ENCODE measurements around the gene MUC4. TPM values are rescaled to one million over a fixed set of nuclear protein-coding genes. Genes with fewer than 3 reads are reported as not detected.

MUC4 gene
- total and polyA plus RNA-seq, 10 of the 15 experiments (the other 5 are each of a cell fraction or from before 2014, with no cell fraction given), result 0.02 to 0.46 (median 0.27) TPM; not detected in 4

DNA sequence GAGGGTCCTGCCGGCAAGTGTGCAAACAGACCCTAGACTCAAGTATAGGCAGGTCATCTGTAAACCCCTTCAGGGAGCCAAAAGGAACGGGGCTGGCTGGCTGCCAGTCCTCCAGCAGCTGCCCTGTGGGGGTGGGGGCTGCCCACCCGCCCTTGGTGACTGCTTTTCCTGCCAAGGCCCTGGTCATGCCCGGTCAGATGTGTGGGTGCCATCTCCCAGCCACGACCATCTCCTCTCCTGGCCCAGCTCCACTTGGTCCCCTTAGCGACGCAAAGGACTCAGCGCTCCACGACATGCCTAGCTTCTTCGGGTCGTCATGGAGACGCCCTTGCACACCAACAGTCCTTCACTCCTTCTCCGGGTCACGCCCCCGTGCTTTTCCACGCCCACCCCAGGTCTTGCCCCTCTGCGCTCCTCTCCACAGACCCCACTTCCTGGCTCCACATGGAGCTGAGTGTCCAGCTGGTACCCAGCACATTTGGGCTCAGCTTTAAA is 2.4 kb downstream of the MUC4 start:
- Histone ChIP-seq H3K79me2 (ENCODE audit: control insufficient read depth, insufficient read depth, low read length) (no peaks in the 10 kb centered on the region), H3K9ac (ENCODE audit: control insufficient read depth, insufficient read depth, low read length) (no peak overlapping the region), H3K4me1 (ENCODE audit: control insufficient read depth, insufficient read depth, low read length) (no peaks in the 10 kb centered on the region), H3K4me2 (ENCODE audit: control insufficient read depth, insufficient read depth) (no peak overlapping the region), H3K36me3 (ENCODE audit: control insufficient read depth in 2 of 2, insufficient read depth in 2 of 2, low read length in 1 of 2) (no peaks in the 10 kb centered on the region), H2AFZ (ENCODE audit: control insufficient read depth, low read depth, low read length) (no peak overlapping the region), H3K9me3 (replicated peaks; ENCODE audit: control insufficient read depth, insufficient read depth, low read length) (no peaks in the 10 kb centered on the region; the same call in 2 of the 3 replicates), H3K4me3 (no peak overlapping the region), H3K27ac (ENCODE audit: control insufficient read depth, insufficient read depth) (no peak overlapping the region), H3K27me3 (replicated peaks in 1 of 2; ENCODE audit: control insufficient read depth in 2 of 2, insufficient read depth in 2 of 2, low read length in 1 of 2) (peaks cover 0 to under 1% of the 10 kb centered on the region in 2 experiments; a peak in 3 of 4 replicates), H4K20me1 (ENCODE audit: control insufficient read depth, insufficient read depth) (no peaks in the 10 kb centered on the region)
- intact Hi-C loops (cut with micrococcal nuclease; ENCODE audit: unreplicated experiment), result no loop called here
- SMC1A ChIA-PET (ENCODE audit: uncharacterized antibody, unreplicated experiment), result no interaction called here
- 65% methylated on average over 17 of the region's 17 CpGs for WGBS (ENCODE audit: insufficient coverage, insufficient replicate concordance, low lambda C conversion rate, missing lambda C conversion rate)
- in situ Hi-C loops (cut with MboI), result no loop called here
- RAD21 ChIA-PET (ENCODE audit: unreplicated experiment), result no interaction called here
- POLR2A ChIA-PET, result no interaction called here
- no peak for FAIRE-seq
- TF ChIP-seq KAT2A (conservative IDR thresholded peaks at IDR 0.05; ENCODE audit: control insufficient read depth, low read depth, low read length) (no peak), FOXM1 (IDR thresholded peaks at IDR 0.05; ENCODE audit: low read depth, low read length) (no peak), NBN (IDR thresholded peaks at IDR 0.05) (no peak), CEBPB (IDR thresholded peaks at IDR 0.05; ENCODE audit: borderline replicate concordance in 1 of 2, low read depth in 2 of 2, low read length in 2 of 2) (no peak), YY1 (IDR thresholded peaks at IDR 0.05; ENCODE audit: low read depth, low read length) (no peak), MTA3 (IDR thresholded peaks at IDR 0.05; ENCODE audit: borderline replicate concordance, low read length) (no peak), EED (IDR thresholded peaks at IDR 0.05; ENCODE audit: low read depth) (no peak)
- TF ChIP-seq, protein P1, sequence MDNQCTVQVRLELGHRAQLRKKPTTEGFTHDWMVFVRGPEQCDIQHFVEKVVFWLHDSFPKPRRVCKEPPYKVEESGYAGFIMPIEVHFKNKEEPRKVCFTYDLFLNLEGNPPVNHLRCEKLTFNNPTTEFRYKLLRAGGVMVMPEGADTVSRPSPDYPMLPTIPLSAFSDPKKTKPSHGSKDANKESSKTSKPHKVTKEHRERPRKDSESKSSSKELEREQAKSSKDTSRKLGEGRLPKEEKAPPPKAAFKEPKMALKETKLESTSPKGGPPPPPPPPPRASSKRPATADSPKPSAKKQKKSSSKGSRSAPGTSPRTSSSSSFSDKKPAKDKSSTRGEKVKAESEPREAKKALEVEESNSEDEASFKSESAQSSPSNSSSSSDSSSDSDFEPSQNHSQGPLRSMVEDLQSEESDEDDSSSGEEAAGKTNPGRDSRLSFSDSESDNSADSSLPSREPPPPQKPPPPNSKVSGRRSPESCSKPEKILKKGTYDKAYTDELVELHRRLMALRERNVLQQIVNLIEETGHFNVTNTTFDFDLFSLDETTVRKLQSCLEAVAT (IDR thresholded peaks at IDR 0.05), result no peak
- BruUV-seq (replicated peaks), result no TSS peak
- CTCF ChIA-PET, result no interaction called here
- ATAC-seq, result no peak
- no peak for DNase-seq (ENCODE audit: low read depth, low spot score)

Measured in GM12878 (cell line).